Measurements from ENCODE around the gene RHD. TPM values are rescaled to one million over a fixed set of nuclear protein-coding genes. Genes with fewer than 3 reads are reported as not detected.

RHD gene
- total and polyA plus RNA-seq, 2 of the 4 experiments (the other 2 are of a cell fraction): not detected

DNA sequence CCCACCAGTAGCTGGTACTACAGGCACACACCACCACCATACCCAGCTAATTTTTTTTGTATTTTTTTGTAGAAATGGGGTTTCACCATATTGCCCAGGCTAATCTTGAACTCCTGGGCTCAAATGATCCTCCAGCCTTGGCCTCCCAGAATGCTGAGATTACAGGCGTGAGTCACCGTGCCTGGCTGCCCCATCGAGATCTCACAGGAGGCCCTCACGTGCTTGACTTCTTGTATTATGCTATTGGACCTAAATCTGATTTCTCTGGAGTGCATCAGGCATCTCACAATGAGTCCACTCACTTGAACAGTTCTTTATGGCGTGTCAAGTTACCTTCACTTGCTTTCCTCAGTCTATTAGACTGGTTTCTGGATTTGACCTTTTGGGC is 15.7 kb upstream of the RHD start:
- Histone ChIP-seq H3K14ac (replicated peaks; ENCODE audit: low read depth, low read length) (peak overlapping the region; percentile 57; the same call in 1 of the 2 replicates), H3K23ac (ENCODE audit: low read depth, low read length) (no peak overlapping the region), H2AK5ac (ENCODE audit: low read depth, low read length) (peak overlapping the region; percentile 91), H3K4me3 (ENCODE audit: insufficient read depth, low read depth, low read length) (no peak overlapping the region), H4K91ac (ENCODE audit: insufficient read depth, low read depth, low read length) (0 out of 2 replicates have a peak overlapping the region, but pooled peaks have one; percentile 5), H3K18ac (ENCODE audit: low read depth, low read length) (peak overlapping the region; percentile 3; the same call in 1 of the 2 replicates), H3K27ac (ENCODE audit: insufficient read depth, low read length) (no peak overlapping the region), H3K4ac (ENCODE audit: low read depth, low read length) (peak overlapping the region; percentile 41; the same call in 1 of the 2 replicates), H3K4me1 (ENCODE audit: control insufficient read depth, insufficient read depth, low read length) (peaks cover 6% of the 10 kb centered on the region), H3K9me1 (ENCODE audit: insufficient read depth, low read length) (peaks cover 20% of the 10 kb centered on the region), H3K4me2 (ENCODE audit: low read depth, low read length) (no peak overlapping the region), H3K9ac (ENCODE audit: low read depth, low read length) (no peak overlapping the region), H2BK5ac (ENCODE audit: low read depth, low read length, poor library complexity, severe bottlenecking) (peak overlapping the region; percentile 76), H4K5ac (ENCODE audit: low read depth, low read length) (no peak overlapping the region), H2AFZ (replicated peaks; ENCODE audit: low read length, poor library complexity) (no peak overlapping the region), H4K20me1 (ENCODE audit: insufficient read depth, low read length) (no peaks in the 10 kb centered on the region), H3K36me3 (ENCODE audit: control insufficient read depth, insufficient read depth, low read length) (no peaks in the 10 kb centered on the region), H4K8ac (ENCODE audit: low read depth in 2 of 2, low read length in 2 of 2) (0 out of 4 replicates have a peak overlapping the region, but pooled peaks of 1 of the 2 experiments have one; percentile 55), H2BK15ac (ENCODE audit: low read depth, low read length) (peak overlapping the region; percentile 85; the same call in 2 of the 3 replicates), H3K79me1 (ENCODE audit: low read depth in 1 of 2, low read length in 2 of 2) (peaks cover 21 to 54% of the 10 kb centered on the region in 2 experiments), H2AK9ac (replicated peaks; ENCODE audit: low read depth, low read length, poor library complexity) (no peak overlapping the region), H3K56ac (ENCODE audit: extremely low read depth, insufficient read depth, low read length) (peak overlapping the region; percentile 14; the same call in 1 of the 2 replicates), H2BK120ac (ENCODE audit: low read depth, low read length) (peak overlapping the region; percentile 54), H3K9me3 (ENCODE audit: control insufficient read depth, insufficient read depth, low read length) (no peaks in the 10 kb centered on the region), H2BK20ac (ENCODE audit: low read depth, low read length) (peak overlapping the region; percentile 49), H3K27me3 (ENCODE audit: control insufficient read depth, insufficient read depth, low read length) (no peaks in the 10 kb centered on the region)
- no TSS peak for BruUV-seq (replicated peaks)
- in situ Hi-C loops (cut with MboI; ENCODE audit: low sequenced_read_pairs): no loop called here
- intact Hi-C loops (cut with micrococcal nuclease): no loop called here
- ATAC-seq (ENCODE audit: low read depth): no peak
- no peak for TF ChIP-seq SMC3 (IDR thresholded peaks at IDR 0.05; ENCODE audit: low read depth, low read length)
- no peak for TF ChIP-seq POLR2A (IDR thresholded peaks at IDR 0.05; ENCODE audit: low read depth, low read length)
- TF ChIP-seq FOS (IDR thresholded peaks at IDR 0.05; ENCODE audit: low read depth, low read length): no peak
- TF ChIP-seq CEBPB (IDR thresholded peaks at IDR 0.05; ENCODE audit: low read depth, low read length): no peak
- TF ChIP-seq MXI1 (IDR thresholded peaks at IDR 0.05; ENCODE audit: borderline replicate concordance, low read depth, low read length): no peak
- TF ChIP-seq, protein P1, sequence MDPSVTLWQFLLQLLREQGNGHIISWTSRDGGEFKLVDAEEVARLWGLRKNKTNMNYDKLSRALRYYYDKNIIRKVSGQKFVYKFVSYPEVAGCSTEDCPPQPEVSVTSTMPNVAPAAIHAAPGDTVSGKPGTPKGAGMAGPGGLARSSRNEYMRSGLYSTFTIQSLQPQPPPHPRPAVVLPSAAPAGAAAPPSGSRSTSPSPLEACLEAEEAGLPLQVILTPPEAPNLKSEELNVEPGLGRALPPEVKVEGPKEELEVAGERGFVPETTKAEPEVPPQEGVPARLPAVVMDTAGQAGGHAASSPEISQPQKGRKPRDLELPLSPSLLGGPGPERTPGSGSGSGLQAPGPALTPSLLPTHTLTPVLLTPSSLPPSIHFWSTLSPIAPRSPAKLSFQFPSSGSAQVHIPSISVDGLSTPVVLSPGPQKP (IDR thresholded peaks at IDR 0.05; ENCODE audit: borderline replicate concordance, low read depth, low read length): no peak
- no peak for TF ChIP-seq CHD1 (IDR thresholded peaks at IDR 0.05; ENCODE audit: low read depth, low read length)
- no peak for TF ChIP-seq RAD21 (IDR thresholded peaks at IDR 0.05; ENCODE audit: low read length)
- TF ChIP-seq BHLHE40 (IDR thresholded peaks at IDR 0.05; ENCODE audit: low read depth, low read length): no peak
- no peak for TF ChIP-seq MAFK (IDR thresholded peaks at IDR 0.05; ENCODE audit: low read depth, low read length)
- TF ChIP-seq, protein P2, sequence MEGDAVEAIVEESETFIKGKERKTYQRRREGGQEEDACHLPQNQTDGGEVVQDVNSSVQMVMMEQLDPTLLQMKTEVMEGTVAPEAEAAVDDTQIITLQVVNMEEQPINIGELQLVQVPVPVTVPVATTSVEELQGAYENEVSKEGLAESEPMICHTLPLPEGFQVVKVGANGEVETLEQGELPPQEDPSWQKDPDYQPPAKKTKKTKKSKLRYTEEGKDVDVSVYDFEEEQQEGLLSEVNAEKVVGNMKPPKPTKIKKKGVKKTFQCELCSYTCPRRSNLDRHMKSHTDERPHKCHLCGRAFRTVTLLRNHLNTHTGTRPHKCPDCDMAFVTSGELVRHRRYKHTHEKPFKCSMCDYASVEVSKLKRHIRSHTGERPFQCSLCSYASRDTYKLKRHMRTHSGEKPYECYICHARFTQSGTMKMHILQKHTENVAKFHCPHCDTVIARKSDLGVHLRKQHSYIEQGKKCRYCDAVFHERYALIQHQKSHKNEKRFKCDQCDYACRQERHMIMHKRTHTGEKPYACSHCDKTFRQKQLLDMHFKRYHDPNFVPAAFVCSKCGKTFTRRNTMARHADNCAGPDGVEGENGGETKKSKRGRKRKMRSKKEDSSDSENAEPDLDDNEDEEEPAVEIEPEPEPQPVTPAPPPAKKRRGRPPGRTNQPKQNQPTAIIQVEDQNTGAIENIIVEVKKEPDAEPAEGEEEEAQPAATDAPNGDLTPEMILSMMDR (conservative IDR thresholded peaks at IDR 0.05; ENCODE audit: low read depth, low read length): no peak
- TF ChIP-seq, protein P3, sequence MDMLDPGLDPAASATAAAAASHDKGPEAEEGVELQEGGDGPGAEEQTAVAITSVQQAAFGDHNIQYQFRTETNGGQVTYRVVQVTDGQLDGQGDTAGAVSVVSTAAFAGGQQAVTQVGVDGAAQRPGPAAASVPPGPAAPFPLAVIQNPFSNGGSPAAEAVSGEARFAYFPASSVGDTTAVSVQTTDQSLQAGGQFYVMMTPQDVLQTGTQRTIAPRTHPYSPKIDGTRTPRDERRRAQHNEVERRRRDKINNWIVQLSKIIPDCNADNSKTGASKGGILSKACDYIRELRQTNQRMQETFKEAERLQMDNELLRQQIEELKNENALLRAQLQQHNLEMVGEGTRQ (IDR thresholded peaks at IDR 0.05; ENCODE audit: low read depth, low read length): no peak
- no peak for TF ChIP-seq MAZ (IDR thresholded peaks at IDR 0.05; ENCODE audit: borderline replicate concordance, low read depth, low read length)
- TF ChIP-seq RFX5 (IDR thresholded peaks at IDR 0.05; ENCODE audit: low read depth, low read length): no peak
- TF ChIP-seq RCOR1 (IDR thresholded peaks at IDR 0.05; ENCODE audit: insufficient replicate concordance, low read length): no peak
- TF ChIP-seq NFE2L2 (IDR thresholded peaks at IDR 0.05; ENCODE audit: low read depth, low read length): no peak
- DNase-seq: no peak
- 100% methylated on average over 4 of the region's 5 CpGs; no CpG with 5 or more reads in 1 of the 2 experiments for WGBS, 2 experiments (ENCODE audit: extremely low coverage in 2 of 2, insufficient read length in 1 of 2)
- ChIA-PET CTCF (no interaction called here), POLR2A (ENCODE audit: unreplicated experiment) (no interaction called here)
- dilution Hi-C loops (cut with HindIII; ENCODE audit: low sequenced_read_pairs, unreplicated experiment): no loop called here

Data from IMR-90 (cell line).